GM18861 (cell line): ENCODE data around the gene ORAI1.
"Not testable (repeated sequence)": the region's sequence is repeated elsewhere in the genome, so short reads cannot be mapped to it uniquely, and the experiment has no call there.

ENCODE experiments used
- ATAC-seq: cut with Tn5 transposase; IDR thresholded peaks from one replicate; pipeline ENCODE4 v1.9.1; 2021; ENCODE audit not compliant: unreplicated experiment

The ORAI1 gene

DNA sequence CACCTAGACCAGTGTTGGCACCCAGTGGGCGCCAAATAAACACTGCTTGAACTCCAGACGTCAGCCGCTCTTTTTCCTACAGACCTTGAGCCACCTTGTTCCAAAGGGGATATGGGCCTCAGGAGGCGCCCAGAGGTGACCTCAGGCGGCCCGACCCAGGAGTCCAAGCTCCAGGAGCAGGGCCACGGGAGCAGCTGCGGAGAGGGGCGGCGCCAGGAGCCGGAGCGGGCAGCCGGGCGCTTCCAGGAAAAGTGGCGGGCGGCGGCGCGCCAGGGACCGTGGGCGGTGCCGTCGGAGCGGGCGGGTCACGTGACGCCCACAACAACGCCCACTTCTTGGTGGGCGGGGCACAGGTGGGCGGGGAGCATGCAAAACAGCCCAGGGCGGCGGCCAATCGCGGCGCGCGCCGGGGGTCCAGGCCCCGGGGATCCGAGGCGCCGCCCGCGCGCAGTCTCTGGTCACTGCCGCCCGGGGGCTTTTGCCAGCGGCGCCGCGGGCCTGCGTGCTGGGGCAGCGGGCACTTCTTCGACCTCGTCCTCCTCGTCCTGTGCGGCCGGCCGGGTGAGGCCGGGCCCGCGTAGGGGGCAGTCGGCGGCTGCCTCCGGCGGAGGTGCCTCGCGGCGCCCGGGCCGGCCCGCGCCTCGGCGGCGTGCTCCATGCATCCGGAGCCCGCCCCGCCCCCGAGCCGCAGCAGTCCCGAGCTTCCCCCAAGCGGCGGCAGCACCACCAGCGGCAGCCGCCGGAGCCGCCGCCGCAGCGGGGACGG lies at the start of gene ORAI1:
ORAI1 (plus strand) TSS at position 444 of the 766 bp plus-strand sequence.
- ATAC-seq: peak; percentile 64

DNA sequence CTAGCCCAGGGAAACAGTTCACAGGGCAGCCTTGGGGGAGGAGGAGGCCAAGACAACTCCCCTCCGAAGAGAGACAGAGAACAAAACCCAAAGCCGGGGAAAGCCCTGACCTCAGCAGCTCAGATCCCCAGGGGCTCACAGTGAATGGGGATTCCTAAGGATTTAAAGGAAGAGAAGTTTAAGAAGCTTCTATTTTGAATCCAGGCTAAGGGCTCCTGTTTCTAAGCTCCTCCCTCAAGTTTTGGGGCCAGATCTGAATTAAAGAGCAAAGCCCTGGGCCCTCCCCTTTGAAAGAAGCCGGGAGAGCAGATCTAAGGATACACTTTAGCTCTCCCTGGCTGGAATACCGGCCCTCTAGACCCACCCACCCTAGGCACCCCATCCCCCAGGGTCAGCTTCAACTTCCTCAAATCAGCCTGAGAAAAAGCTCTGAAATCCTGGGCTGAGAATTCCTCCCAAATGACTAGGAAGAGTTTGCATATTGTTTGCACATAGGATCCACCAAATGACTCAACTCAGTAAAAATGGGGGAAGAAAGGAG lies 49.4 kb upstream of the ORAI1 start:
- no peak for ATAC-seq

DNA sequence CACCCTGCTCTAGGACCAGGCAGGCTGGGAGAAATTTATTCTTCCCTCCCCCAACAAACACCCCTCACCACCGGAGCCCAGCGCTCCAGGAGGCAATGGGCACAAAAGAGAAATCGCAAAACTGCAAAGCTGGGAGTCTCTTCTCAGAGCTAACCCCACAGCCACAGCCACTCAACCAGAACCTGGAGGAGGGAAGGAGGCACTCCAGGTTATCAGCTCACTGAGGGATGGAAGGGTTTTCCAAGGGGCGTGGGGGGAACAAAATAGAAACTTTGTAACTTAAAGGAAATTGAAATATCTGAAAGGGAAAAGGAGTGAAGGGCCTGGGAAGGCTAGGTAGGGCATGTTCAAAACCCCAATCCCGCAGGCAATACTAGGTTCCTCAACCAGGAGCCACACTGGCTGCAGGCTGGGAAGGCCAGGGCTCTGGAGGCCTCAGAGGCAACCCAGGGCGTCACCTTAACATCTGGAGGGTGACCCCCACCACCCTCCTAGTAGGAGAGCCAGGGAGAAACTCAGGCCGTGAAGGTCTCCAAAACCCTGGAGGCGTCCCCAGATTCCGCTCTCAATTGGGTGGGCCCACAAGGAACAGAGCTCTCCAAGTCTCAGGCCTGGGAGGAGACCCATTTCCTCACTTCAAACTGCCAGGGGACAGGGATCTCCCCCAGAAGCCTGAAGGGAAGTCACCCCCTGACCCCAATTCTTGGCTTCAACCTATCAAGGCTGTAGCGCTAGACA lies 48.7 kb upstream of the ORAI1 start:
- no peak for ATAC-seq

DNA sequence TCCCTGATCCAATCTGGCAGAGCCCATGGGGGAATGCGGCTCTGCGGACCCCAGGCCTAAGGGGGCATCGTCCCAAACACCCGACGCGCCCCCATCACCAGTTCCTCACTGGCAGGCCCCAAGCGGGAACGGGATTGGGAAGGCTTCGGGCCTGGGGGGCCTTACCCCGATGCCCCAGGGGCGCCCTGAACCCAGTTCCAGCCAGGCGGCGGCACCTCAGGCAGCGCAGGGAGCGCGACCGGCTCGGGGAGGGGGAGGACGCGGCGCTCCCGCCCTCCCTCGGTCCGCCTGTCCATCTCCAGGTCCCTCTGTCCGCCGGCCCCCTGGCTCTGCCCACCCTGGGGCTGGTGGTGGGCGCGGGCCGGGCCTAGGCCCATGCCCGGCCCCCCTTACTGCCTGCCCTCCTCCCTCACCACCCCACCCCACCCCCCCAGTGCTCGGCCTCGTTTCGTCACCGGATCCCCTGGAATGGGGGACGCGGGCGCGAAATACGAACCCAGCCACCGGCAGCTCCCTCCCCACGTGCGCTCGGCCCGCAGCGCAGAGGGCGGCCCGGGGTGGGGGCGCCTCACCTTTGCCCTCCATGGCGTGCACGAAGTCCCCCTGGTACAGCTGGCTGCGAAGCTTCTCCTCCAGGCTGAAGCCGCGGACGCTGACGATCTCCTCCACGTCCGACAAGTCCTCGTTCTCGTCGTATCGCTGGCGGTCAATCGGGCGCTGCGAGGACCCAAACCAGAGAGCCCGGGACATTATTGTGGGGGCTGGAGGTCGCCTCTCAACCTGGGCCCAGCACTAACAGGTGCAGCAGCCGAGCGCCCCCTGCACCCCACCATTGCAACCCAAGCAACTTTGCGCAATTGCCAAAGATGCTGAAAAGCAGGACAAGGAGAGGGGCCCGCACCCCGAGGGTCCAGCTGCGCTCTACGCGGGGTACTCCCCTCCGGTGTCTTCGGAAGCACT lies 47.8 kb upstream of the ORAI1 start:
- no peak for ATAC-seq

DNA sequence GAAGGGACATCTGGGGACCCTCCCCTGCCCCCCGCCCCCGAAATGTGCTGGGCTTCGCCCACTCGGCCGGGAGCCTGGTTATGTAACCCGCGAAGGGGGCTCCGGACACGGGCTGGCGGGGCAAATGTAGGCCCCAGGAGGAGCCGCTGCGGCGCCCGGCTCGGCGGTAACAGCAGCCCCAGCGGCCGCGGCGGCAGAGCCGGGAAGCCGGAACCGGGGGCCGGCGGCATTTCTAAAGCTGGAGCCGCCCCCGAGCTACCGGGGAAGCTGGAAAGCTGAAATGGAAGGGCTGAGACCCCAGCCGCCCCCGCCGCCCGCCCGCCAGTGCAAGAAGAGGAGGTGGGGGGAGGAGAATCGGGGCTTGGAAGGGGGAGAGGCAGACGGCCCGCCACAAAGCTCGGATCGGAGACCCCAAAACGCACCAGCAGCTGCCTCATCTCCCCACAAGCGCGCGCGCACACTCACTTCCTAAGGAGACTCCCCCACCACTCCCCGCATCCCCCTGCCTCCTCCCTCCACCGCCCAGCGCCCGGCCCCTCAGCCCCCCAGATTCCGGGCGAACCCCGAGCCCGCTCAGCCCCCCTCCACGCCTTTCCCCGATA lies 47.0 kb upstream of the ORAI1 start:
- no peak for ATAC-seq

DNA sequence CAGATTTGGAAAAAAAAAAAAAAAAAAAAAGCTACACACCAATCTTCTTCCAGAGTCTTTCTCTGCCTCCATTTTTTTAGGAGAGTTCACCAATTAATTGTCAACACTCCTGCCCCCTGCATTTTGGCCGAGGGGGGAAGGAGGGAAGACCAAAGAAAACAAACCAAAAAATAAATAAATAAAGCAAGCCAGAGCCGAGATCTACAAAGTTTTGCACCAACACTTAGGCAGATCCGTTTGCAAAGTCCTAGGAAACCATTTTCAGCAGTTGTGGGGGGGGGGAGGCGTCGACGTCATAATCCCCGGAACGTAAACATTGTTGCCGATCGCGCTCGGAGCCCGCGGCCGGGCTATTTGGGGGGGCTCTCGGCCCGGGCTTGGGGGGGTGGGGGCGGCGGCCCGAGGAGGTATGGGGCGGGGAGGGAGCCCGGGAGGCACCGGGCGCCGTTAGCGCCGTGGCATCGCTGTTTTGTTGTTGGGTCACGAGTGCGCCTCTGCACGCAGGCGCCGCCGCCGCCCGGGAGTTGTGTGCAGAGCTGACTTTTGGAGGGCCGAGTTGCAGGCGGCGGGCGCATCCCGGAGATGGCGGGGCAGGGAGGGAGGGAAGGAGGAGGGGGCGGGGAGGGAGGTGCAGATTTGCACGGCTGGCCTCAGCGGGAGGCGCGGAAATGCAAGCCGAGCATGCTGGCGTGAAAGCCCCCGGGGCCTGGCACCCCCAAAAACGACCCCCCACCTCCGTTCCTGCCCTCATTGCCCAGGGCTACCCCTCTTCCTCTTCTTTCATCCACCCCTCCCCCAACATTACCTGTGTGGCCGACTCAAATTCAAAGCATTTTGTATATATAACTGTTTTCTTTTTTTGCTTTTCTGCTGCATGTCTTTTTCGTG lies 46.1 kb upstream of the ORAI1 start:
- no peak for ATAC-seq

DNA sequence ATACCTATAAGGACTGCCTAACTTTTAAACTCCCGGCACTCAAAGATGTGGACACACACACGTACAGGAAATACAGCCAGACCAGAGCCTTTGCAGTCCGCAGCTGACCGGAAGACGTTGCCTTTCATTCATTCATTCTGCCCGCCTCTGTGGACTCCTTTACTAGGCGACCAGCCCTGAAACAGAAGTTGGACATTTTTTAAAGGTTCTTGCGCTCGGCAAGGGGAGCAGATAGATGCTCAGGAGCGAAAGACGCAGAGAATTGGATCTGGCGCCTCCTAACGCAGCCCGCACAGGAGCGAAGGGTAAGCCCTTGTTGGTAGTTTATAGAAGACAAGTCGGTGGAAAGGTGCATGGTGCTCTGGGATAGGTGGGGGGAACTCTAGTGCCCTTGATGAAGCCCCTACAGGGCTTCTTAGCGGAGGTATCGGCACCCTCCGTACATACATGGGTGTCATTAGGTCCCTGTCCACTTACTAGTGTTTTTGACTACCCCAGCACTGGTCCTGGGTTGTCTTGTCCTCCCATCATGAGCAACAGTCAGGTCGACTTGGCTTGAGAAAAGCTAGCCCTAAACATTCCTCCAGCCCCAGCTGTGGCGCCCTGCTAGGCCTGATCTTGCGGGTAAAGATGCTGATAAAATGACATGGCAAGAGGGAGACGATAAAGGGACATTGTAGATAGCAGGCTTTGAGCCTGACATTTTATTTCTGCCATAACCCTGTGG lies 45.2 kb upstream of the ORAI1 start, which contains the start of gene KDM2B:
KDM2B (minus strand) TSS at position 65 of the 727 bp plus-strand sequence. CDS start 112 bp downstream, outside the sequence.
- no peak for ATAC-seq

DNA sequence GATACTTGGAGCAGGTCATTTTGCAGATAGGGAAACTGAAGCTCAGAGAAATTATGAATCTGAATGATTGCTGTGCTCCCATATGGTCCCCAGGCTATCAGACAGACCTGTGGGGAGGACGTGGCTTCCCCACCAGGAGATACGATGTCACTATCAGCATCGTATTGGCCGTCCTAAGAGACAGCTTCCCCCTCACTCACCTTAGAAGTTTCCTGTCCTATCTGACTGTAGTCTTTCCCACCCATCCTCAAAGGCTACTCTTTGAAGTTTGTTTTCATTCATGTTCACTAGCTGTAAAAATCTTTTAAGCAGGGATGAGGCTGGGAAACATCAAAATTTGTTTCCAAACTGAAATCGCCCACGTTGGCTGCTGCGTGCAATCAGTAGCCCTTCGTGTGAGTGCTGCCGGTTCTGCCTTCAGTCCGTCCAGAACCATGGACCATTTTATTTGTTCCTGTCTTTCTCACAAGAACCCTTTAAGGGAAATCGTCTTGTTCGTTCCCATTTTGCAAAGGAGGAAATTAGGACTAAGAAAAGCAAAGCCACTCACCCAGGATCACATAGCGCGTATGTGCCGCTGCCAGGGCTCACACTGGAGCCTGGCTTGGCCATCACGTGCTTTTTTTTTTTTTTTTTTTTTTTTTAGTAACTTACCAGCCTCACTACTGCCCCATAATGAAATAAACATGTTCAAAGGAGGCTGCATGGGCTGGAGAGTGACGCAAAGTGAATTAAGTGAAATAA lies 44.5 kb upstream of the ORAI1 start:
- no peak for ATAC-seq

DNA sequence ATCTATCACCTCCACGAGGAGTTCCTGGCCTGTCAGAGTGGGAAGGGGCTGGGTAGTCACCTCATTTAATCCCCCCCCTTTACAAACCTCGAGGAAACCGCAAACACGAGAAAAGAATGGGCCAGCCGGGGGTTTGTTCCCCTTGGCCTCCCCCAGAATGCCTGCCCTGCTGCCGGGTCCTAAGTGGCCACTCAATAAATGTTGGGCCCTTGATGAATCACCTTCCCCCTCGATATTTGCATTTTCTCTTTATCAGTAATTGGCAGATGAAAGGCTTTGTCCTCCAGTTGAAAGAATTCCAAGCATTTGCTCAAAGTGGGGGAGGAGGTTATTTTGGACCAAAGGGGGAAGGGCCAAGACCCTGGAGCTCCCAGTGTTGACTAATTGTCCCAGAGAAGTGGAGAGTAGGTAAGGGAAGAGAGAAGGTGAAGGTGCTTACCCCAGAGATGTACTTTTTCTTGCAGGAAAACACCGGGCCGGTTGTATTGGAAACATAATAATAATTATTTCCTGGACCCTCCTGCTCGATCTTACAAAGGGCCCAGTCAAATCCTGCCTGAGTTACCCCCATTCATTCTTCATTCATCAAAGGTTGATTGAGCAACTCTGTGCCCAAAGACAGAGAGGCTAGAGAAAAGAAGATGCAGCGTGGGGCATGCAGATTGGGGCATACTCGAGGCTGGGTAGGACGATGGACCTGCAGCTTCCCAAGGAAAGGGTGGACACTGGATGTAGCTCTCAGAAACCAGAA lies 43.6 kb upstream of the ORAI1 start:
- no peak for ATAC-seq

DNA sequence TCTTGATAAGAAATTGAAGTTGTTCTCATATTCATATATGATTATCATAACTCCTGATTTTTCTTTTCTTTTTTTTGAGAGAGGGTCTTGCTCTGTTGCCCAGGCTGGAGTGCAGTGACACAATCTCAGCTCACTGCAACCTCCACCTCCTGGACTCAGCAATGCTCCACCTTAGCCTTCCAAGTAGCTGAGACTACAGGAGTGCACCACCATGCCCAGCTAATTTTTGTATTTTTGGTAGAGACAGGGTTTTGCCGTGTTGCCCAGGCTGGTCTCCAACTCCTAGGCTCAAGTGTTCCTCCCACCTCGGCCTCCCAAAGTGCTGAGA lies 43.0 kb upstream of the ORAI1 start:
- ATAC-seq: not testable (repeated sequence)

DNA sequence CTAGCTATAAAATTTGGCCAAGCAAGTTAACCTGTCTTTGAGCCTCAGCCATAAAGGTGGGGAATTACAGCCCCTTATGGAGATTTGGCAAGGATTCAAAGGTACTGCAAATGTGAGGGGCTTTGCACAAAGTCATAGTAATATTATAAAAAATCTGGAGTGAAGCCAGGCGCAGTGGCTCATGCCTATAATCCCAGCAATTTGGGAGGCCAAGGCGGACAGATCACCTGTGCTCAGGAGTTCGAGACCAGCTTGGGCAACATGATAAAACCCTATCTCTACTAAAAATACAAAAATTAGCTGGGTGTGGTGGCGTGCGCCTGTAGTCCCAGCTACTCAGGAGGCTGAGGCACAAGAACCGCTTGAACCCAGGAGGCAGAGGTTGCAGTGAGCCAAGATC lies 41.4 kb upstream of the ORAI1 start:
- not testable (repeated sequence) for ATAC-seq

DNA sequence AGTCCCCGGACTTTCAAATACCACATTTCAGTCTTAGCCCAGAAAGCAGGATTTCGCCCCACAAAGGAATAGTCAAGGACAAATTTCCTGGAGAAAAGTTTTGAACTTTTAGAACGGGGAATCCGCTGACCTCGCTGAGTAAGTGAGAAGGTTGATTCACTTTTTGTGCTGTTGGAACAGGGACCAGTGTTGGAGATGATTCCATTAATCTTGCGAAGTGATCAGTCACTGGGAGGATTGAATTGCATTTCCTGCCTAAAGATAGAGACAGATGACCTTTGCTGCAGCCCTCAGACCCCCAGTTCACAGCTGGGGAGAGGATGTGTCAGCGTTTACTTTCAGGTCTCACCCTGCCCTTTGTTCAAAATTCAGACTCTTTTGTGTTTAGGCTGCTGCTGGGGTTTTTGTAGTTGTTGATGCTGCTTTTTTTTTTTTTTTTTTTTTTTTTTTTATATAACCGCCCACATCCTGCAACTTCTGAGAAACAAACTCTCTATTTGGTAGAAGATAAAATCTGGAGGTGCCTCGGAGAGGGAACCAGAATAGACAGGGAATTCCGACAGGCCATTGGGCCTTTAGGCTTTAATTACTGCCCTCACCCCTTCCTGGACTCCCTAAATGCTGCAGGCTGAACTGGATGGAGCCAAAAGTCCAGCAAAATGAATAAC lies 35.7 kb upstream of the ORAI1 start:
- ATAC-seq: peak; percentile 48

DNA sequence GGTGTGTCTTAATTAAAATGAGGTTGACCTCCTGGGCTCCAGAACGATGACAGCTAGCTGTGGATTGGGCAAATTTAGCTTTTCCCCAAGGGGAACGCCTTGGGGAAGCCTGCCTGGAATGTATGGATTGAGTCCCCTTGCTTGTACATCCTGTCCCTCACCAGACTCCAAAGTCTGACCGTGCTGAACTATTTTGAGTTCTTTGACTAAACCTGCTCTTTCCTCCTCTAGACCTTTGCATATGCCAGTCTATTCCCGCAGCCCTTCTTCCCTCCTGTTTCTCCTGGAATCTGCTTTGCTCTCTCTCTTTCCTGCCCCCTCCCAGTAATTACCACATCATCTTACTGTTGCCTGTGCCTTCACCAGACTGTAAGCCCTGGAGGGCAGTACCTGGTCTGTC lies 34.0 kb upstream of the ORAI1 start:
- no peak for ATAC-seq

DNA sequence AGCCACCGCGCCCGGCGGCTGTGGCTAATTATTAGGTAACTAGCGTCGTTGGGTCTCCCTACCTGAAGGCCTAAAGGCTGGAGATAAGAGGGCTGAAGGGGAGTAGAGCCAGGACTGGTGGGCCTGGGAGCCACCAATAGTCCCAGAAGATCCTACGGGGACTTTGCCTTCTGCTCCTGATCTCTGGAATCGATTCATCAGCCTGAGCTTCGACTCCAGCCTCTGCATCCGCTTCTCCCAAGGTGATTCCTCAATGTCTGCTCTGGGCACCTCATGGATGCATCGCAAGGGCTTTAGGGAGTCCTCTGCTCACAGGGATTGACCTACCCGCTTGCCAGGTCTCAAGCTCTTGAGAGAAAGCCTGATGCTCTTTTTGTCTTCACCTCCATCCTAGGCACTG lies 30.8 kb upstream of the ORAI1 start:
- ATAC-seq: no peak

DNA sequence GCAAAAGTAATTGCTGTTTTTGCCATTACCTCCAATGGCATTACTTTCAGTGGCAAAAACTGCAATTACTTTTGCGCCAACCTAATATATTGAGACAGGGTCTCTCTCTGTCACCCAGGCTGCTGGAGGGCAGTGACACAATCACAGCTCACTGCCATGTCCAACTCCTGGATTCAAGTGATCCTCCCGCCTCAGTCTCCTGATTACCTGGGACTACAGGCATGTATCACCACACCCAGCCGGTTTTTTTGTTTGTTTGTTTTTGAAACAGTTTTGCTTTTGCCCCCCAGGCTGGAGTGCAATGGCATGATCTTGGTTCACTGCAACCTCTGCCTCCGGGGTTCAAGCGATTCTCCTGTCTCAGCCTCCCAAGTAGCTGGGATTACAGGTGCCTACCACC lies 29.8 kb upstream of the ORAI1 start:
- no peak for ATAC-seq

DNA sequence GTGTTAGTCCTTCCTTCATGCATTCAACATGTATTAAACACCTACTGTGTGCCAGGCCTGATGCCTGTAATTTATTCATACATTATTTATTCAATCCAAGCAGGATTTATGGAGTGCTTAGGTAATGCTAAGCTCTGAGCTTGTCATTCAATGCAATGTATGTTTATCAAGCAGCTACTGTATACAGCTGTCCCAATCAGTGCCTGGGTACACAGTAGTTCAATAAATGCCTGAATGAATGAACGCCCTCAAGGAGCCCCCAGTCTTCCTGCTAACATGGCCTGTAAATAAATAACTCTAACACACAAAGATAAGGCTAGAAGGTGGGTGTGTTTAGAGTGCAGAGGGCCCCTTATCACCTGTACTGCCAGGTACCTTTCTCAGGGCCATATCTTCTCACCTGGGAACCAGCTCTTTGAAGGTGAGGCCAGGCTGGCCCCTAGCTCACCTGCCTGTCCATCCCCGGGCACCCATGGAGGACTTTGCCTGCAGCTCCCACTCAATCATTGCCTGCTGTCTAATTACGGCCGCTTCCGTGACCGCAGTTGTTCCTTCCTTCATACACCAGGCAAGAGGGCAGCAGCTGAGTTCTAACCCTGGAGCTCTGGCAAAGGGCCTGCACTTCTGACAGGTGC lies 25.5 kb upstream of the ORAI1 start:
- no peak for ATAC-seq

DNA sequence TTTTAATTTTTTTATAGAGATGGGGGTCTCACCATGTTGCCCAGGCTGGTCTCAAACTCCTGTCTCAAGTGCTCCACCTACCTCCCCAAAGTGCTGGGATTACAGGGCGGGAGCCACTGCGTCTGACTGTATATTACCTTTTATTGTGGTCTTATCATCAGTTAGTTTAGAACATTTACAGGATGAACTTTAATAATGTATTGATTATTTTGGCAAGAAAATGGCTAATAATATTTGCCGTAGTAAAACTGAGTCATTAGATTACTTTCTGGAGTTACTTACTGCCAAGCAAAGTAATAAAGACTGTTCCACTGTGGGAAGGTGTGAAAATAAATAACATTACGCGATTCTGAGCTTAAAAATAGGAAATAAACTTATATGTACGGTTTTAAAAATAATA lies 23.6 kb upstream of the ORAI1 start:
- ATAC-seq: no peak
